GM23248 (cell line): ENCODE results near the gene GADD45B.
"Not testable (repeated sequence)": the region's sequence is repeated elsewhere in the genome, so short reads cannot be mapped to it uniquely, and the experiment has no call there.

Source experiments
- EZH2 ChIP-seq: fragments of 200-600 bp; sonication (generic); IDR thresholded peaks from 2 replicates; pipeline ENCODE4 v1.6.1; 2018; ENCODE audit warnings: antibody characterized with exemption, mild to moderate bottlenecking; ENCODE audit not compliant: insufficient read depth, poor library complexity, severe bottlenecking
- EZH2phosphoT487 ChIP-seq: fragments of 200-600 bp; sonication (generic); IDR thresholded peaks from 2 replicates; pipeline ENCODE4 v1.6.1; 2018; ENCODE audit warnings: antibody characterized with exemption, moderate library complexity, mild to moderate bottlenecking, low read depth; ENCODE audit not compliant: insufficient read depth

- TF ChIP-seq EZH2phosphoT487, EZH2: not testable (repeated sequence)
Observed at GRCh38 chr19:2458776-2459175, 17.2 kb upstream of the GADD45B start.
